ENCODE data around the gene NR1I3. TPM values are rescaled to one million over a fixed set of nuclear protein-coding genes. Genes with fewer than 3 reads are reported as not detected.

NR1I3 gene
- total and polyA plus RNA-seq, 2 experiments from 2014 or later, result not detected

- Histone ChIP-seq H3K36me3 (ENCODE audit: low read depth) (no peaks in the 10 kb centered on the region), H2AFZ (no peak overlapping the region), H3K4me1 (ENCODE audit: insufficient read depth) (no peaks in the 10 kb centered on the region), H3K79me2 (ENCODE audit: insufficient read depth) (no peaks in the 10 kb centered on the region), H4K20me1 (ENCODE audit: insufficient read depth) (no peaks in the 10 kb centered on the region), H3F3A (ENCODE audit: insufficient read depth) (no peaks in the 10 kb centered on the region), H3K27ac (no peak overlapping the region), H3K4me3 (no peak overlapping the region), H3K4me2 (ENCODE audit: unreplicated experiment) (no peak overlapping the region), H3K9me2 (ENCODE audit: insufficient read depth) (no peaks in the 10 kb centered on the region), H3K9ac (no peak overlapping the region), H3K27me3 (replicated peaks; ENCODE audit: insufficient read depth) (peaks cover 22% of the 10 kb centered on the region), H3K9me3 (ENCODE audit: low read depth) (no peaks in the 10 kb centered on the region)
- no peak for TF ChIP-seq EZH2 (IDR thresholded peaks at IDR 0.05; ENCODE audit: insufficient read depth, poor library complexity, severe bottlenecking)
- no peak for TF ChIP-seq EZH2phosphoT487 (IDR thresholded peaks at IDR 0.05; ENCODE audit: insufficient read depth, low read depth)
- no peak for DNase-seq
- 78 to 88% methylated on average over 1 of the region's 1 CpG for WGBS, 2 experiments (ENCODE audit: low coverage in 1 of 2, low lambda C conversion rate in 2 of 2, missing lambda C conversion rate in 2 of 2)
- in situ Hi-C loops (cut with MboI), result no loop called here
Observed at GRCh38 chr1:161282991-161283390, 45.0 kb upstream of the NR1I3 start.

- no peaks in the 10 kb centered on the region for H3K9me2 ChIP-seq (ENCODE audit: insufficient read depth)
- DNase-seq, result no peak
- TF ChIP-seq EZH2 (IDR thresholded peaks at IDR 0.05; ENCODE audit: insufficient read depth, poor library complexity, severe bottlenecking) (no peak), EZH2phosphoT487 (IDR thresholded peaks at IDR 0.05; ENCODE audit: insufficient read depth, low read depth) (no peak)
- H3F3A ChIP-seq (ENCODE audit: insufficient read depth), result no peaks in the 10 kb centered on the region
- in situ Hi-C loops (cut with MboI), result no loop called here
- H2AFZ ChIP-seq, result no peak overlapping the region
- H3K79me2 ChIP-seq (ENCODE audit: insufficient read depth), result no peaks in the 10 kb centered on the region
- no peaks in the 10 kb centered on the region for H3K4me1 ChIP-seq (ENCODE audit: insufficient read depth)
- H3K4me3 ChIP-seq, result no peak overlapping the region
- 38 to 46% methylated on average over 3 of the region's 3 CpGs for WGBS, 2 experiments (ENCODE audit: low coverage in 1 of 2, low lambda C conversion rate in 2 of 2, missing lambda C conversion rate in 2 of 2)
- H3K27ac ChIP-seq, result no peak overlapping the region
- no peaks in the 10 kb centered on the region for H4K20me1 ChIP-seq (ENCODE audit: insufficient read depth)
- no peak overlapping the region for H3K4me2 ChIP-seq (ENCODE audit: unreplicated experiment)
- H3K36me3 ChIP-seq (ENCODE audit: low read depth), result no peaks in the 10 kb centered on the region
- peaks cover 35% of the 10 kb centered on the region for H3K27me3 ChIP-seq (replicated peaks; ENCODE audit: insufficient read depth)
- no peak overlapping the region for H3K9ac ChIP-seq
- no peaks in the 10 kb centered on the region for H3K9me3 ChIP-seq (ENCODE audit: low read depth)
Observed at GRCh38 chr1:161274874-161275273, 36.9 kb upstream of the NR1I3 start.

- Histone ChIP-seq H3K9ac (no peak overlapping the region), H3K27me3 (replicated peaks; ENCODE audit: insufficient read depth) (peaks cover 35% of the 10 kb centered on the region), H3K4me2 (ENCODE audit: unreplicated experiment) (no peak overlapping the region), H3K4me3 (no peak overlapping the region), H3K4me1 (ENCODE audit: insufficient read depth) (no peaks in the 10 kb centered on the region), H2AFZ (no peak overlapping the region), H3F3A (ENCODE audit: insufficient read depth) (no peaks in the 10 kb centered on the region), H4K20me1 (ENCODE audit: insufficient read depth) (no peaks in the 10 kb centered on the region), H3K79me2 (ENCODE audit: insufficient read depth) (no peaks in the 10 kb centered on the region), H3K9me2 (ENCODE audit: insufficient read depth) (no peaks in the 10 kb centered on the region), H3K36me3 (ENCODE audit: low read depth) (no peaks in the 10 kb centered on the region), H3K27ac (no peak overlapping the region), H3K9me3 (ENCODE audit: low read depth) (no peaks in the 10 kb centered on the region)
- TF ChIP-seq EZH2 (IDR thresholded peaks at IDR 0.05; ENCODE audit: insufficient read depth, poor library complexity, severe bottlenecking) (no peak), EZH2phosphoT487 (IDR thresholded peaks at IDR 0.05; ENCODE audit: insufficient read depth, low read depth) (no peak)
- in situ Hi-C loops (cut with MboI), result no loop called here
- DNase-seq, result no peak
- 15 to 28% methylated on average over 3 of the region's 3 CpGs for WGBS, 2 experiments (ENCODE audit: low coverage in 1 of 2, low lambda C conversion rate in 2 of 2, missing lambda C conversion rate in 2 of 2)
Observed at GRCh38 chr1:161273402-161273801, 35.4 kb upstream of the NR1I3 start.

GRCh38 chr1:161267321-161267720 is 29.3 kb upstream of the NR1I3 start:
- H3F3A ChIP-seq (ENCODE audit: insufficient read depth), result no peaks in the 10 kb centered on the region
- H3K4me3 ChIP-seq, result no peak overlapping the region
- H3K9me2 ChIP-seq (ENCODE audit: insufficient read depth), result no peaks in the 10 kb centered on the region
- DNase-seq, result no peak
- H3K4me2 ChIP-seq (ENCODE audit: unreplicated experiment), result no peak overlapping the region
- in situ Hi-C loops (cut with MboI), result no loop called here
- H4K20me1 ChIP-seq (ENCODE audit: insufficient read depth), result no peaks in the 10 kb centered on the region
- TF ChIP-seq EZH2 (IDR thresholded peaks at IDR 0.05; ENCODE audit: insufficient read depth, poor library complexity, severe bottlenecking), result no peak
- no peak for TF ChIP-seq EZH2phosphoT487 (IDR thresholded peaks at IDR 0.05; ENCODE audit: insufficient read depth, low read depth)
- 66 to 74% methylated on average over 3 of the region's 3 CpGs for WGBS, 2 experiments (ENCODE audit: low coverage in 1 of 2, low lambda C conversion rate in 2 of 2, missing lambda C conversion rate in 2 of 2)
- no peaks in the 10 kb centered on the region for H3K36me3 ChIP-seq (ENCODE audit: low read depth)
- H3K9me3 ChIP-seq (ENCODE audit: low read depth), result no peaks in the 10 kb centered on the region
- no peak overlapping the region for H3K9ac ChIP-seq
- no peaks in the 10 kb centered on the region for H3K4me1 ChIP-seq (ENCODE audit: insufficient read depth)
- no peaks in the 10 kb centered on the region; the same call in 1 of the 2 replicates for H3K27me3 ChIP-seq (replicated peaks; ENCODE audit: insufficient read depth)
- H2AFZ ChIP-seq, result no peak overlapping the region
- H3K79me2 ChIP-seq (ENCODE audit: insufficient read depth), result no peaks in the 10 kb centered on the region
- no peak overlapping the region for H3K27ac ChIP-seq

- WGBS, 2 experiments (ENCODE audit: low coverage in 1 of 2, low lambda C conversion rate in 2 of 2, missing lambda C conversion rate in 2 of 2), result 69 to 78% methylated on average over 2 of the region's 2 CpGs
- H4K20me1 ChIP-seq (ENCODE audit: insufficient read depth), result no peaks in the 10 kb centered on the region
- TF ChIP-seq EZH2phosphoT487 (IDR thresholded peaks at IDR 0.05; ENCODE audit: insufficient read depth, low read depth) (no peak), EZH2 (IDR thresholded peaks at IDR 0.05; ENCODE audit: insufficient read depth, poor library complexity, severe bottlenecking) (no peak)
- no peaks in the 10 kb centered on the region for H3K9me2 ChIP-seq (ENCODE audit: insufficient read depth)
- H3K9me3 ChIP-seq (ENCODE audit: low read depth), result no peaks in the 10 kb centered on the region
- no peaks in the 10 kb centered on the region for H3F3A ChIP-seq (ENCODE audit: insufficient read depth)
- H3K27me3 ChIP-seq (replicated peaks; ENCODE audit: insufficient read depth), result no peaks in the 10 kb centered on the region; the same call in 1 of the 2 replicates
- in situ Hi-C loops (cut with MboI), result no loop called here
- no peaks in the 10 kb centered on the region for H3K79me2 ChIP-seq (ENCODE audit: insufficient read depth)
- H3K27ac ChIP-seq, result no peak overlapping the region
- no peak overlapping the region for H2AFZ ChIP-seq
- H3K9ac ChIP-seq, result no peak overlapping the region
- no peaks in the 10 kb centered on the region for H3K4me1 ChIP-seq (ENCODE audit: insufficient read depth)
- DNase-seq, result no peak
- H3K36me3 ChIP-seq (ENCODE audit: low read depth), result no peaks in the 10 kb centered on the region
- H3K4me3 ChIP-seq, result no peak overlapping the region
- H3K4me2 ChIP-seq (ENCODE audit: unreplicated experiment), result no peak overlapping the region
Observed at GRCh38 chr1:161266836-161267235, 28.8 kb upstream of the NR1I3 start.

All from GM23248 (cell line).